ENCODE measurements around the gene RFX4. TPM values are rescaled to one million over a fixed set of nuclear protein-coding genes. Genes with fewer than 3 reads are reported as not detected.

The RFX4 gene
- total and polyA plus RNA-seq, 10 of the 15 experiments (the other 5 are each of a cell fraction or from before 2014, with no cell fraction given) = 0.02 to 0.23 TPM; not detected in 8

DNA sequence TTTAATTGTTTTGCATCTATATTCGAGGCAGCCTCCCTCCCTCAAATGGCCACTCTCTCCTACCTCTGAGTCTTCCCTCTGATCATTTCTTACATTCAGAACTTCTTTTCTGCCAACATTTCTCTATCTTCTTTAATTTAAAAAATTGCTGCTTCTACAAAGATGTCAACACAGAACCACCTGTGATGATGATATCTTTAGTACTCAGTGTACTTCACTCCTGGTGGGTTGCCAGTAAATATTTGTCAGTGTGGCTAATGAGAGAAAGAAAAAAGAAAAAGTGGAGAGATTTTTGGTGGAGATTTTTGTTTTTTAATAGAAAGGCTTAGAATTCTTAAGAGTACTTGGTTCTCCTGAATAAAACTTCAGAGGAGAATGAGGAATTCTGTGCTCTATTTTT lies 199.8 kb downstream of the RFX4 start:
- Histone ChIP-seq H3K36me3 (ENCODE audit: control insufficient read depth in 2 of 2, insufficient read depth in 2 of 2, low read length in 1 of 2) (no peaks in the 10 kb centered on the region; a peak in 3 of 4 replicates), H3K27ac (ENCODE audit: control insufficient read depth, insufficient read depth) (no peak overlapping the region), H2AFZ (ENCODE audit: control insufficient read depth, low read depth, low read length) (no peak overlapping the region), H3K79me2 (ENCODE audit: control insufficient read depth, insufficient read depth, low read length) (peaks cover 5% of the 10 kb centered on the region), H3K4me1 (ENCODE audit: control insufficient read depth, insufficient read depth, low read length) (no peaks in the 10 kb centered on the region), H3K9ac (ENCODE audit: control insufficient read depth, insufficient read depth, low read length) (no peak overlapping the region), H3K9me3 (replicated peaks; ENCODE audit: control insufficient read depth, insufficient read depth, low read length) (peaks cover 2% of the 10 kb centered on the region; the same call in 2 of the 3 replicates), H3K4me2 (ENCODE audit: control insufficient read depth, insufficient read depth) (no peak overlapping the region), H4K20me1 (ENCODE audit: control insufficient read depth, insufficient read depth) (no peaks in the 10 kb centered on the region), H3K27me3 (replicated peaks in 1 of 2; ENCODE audit: control insufficient read depth in 2 of 2, insufficient read depth in 2 of 2, low read length in 1 of 2) (no peaks in the 10 kb centered on the region), H3K4me3 (no peak overlapping the region)
- TF ChIP-seq MYC (IDR thresholded peaks at IDR 0.05; ENCODE audit: insufficient read depth, insufficient read length, insufficient replicate concordance, low read length, severe bottlenecking) (no peak), ZBTB40 (IDR thresholded peaks at IDR 0.05; ENCODE audit: borderline replicate concordance) (no peak)
- intact Hi-C loops (cut with micrococcal nuclease; ENCODE audit: unreplicated experiment) = no loop called here
- WGBS (ENCODE audit: insufficient coverage, insufficient replicate concordance, low lambda C conversion rate, missing lambda C conversion rate) = 47% methylated on average over 1 of the region's 1 CpG
- DNase-seq (ENCODE audit: low read depth, low spot score) (no peak), FAIRE-seq (no peak), ATAC-seq (no peak)
- POLR2A ChIA-PET = no interaction called here
- CTCF ChIA-PET = no interaction called here
- SMC1A ChIA-PET (ENCODE audit: uncharacterized antibody, unreplicated experiment) = interaction anchor here (0.7 kb wide), 1 partner anchor 1864 kb away, joined by 3 read pairs; no protein-coding TSS in a partner anchor
- BruUV-seq (replicated peaks) = no TSS peak
- in situ Hi-C loops (cut with MboI) = no loop called here
- RAD21 ChIA-PET (ENCODE audit: unreplicated experiment) = no interaction called here

DNA sequence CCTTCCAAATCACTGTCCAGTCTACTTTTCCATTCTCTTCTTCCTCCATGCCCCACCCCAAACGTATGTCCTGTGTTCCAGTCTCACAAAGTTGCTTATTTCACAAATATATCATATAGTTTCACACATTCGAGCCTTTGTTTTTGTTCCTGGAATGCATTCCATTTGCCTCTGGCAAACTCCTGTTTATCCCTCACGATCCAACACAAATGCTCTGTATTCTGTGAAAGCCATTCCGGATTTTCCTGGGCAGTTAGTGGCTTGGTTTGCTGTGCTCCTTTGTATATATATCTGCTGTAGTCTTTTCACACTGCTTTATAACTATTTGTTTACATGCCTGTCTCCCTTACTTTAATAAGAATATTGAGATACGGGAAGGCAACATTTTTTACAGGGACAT lies 200.7 kb downstream of the RFX4 start:
- POLR2A ChIA-PET = no interaction called here
- in situ Hi-C loops (cut with MboI) = no loop called here
- FAIRE-seq = no peak
- Histone ChIP-seq H3K4me3 (no peak overlapping the region), H3K36me3 (ENCODE audit: control insufficient read depth in 2 of 2, insufficient read depth in 2 of 2, low read length in 1 of 2) (peaks cover 0 to 1% of the 10 kb centered on the region in 2 experiments; a peak in 3 of 4 replicates), H4K20me1 (ENCODE audit: control insufficient read depth, insufficient read depth) (no peaks in the 10 kb centered on the region), H3K27ac (ENCODE audit: control insufficient read depth, insufficient read depth) (no peak overlapping the region), H2AFZ (ENCODE audit: control insufficient read depth, low read depth, low read length) (no peak overlapping the region), H3K4me2 (ENCODE audit: control insufficient read depth, insufficient read depth) (no peak overlapping the region; the same call in 1 of the 2 replicates), H3K27me3 (replicated peaks in 1 of 2; ENCODE audit: control insufficient read depth in 2 of 2, insufficient read depth in 2 of 2, low read length in 1 of 2) (no peaks in the 10 kb centered on the region), H3K9me3 (replicated peaks; ENCODE audit: control insufficient read depth, insufficient read depth, low read length) (peaks cover 4% of the 10 kb centered on the region; the same call in 2 of the 3 replicates), H3K9ac (ENCODE audit: control insufficient read depth, insufficient read depth, low read length) (no peak overlapping the region), H3K4me1 (ENCODE audit: control insufficient read depth, insufficient read depth, low read length) (no peaks in the 10 kb centered on the region), H3K79me2 (ENCODE audit: control insufficient read depth, insufficient read depth, low read length) (peaks cover 3% of the 10 kb centered on the region)
- no peak for ATAC-seq
- CTCF ChIA-PET = no interaction called here
- intact Hi-C loops (cut with micrococcal nuclease; ENCODE audit: unreplicated experiment) = no loop called here
- DNase-seq (ENCODE audit: low read depth, low spot score) = no peak
- BruUV-seq (replicated peaks) = no TSS peak
- SMC1A ChIA-PET (ENCODE audit: uncharacterized antibody, unreplicated experiment) = no interaction called here
- RAD21 ChIA-PET (ENCODE audit: unreplicated experiment) = no interaction called here
- WGBS (ENCODE audit: insufficient coverage, insufficient replicate concordance, low lambda C conversion rate, missing lambda C conversion rate) = 98% methylated on average over 5 of the region's 5 CpGs
- TF ChIP-seq ZBED1 (IDR thresholded peaks at IDR 0.05; ENCODE audit: borderline replicate concordance) (no peak), CBFB (IDR thresholded peaks at IDR 0.05; ENCODE audit: low read depth) (no peak), EED (IDR thresholded peaks at IDR 0.05; ENCODE audit: low read depth) (no peak), BHLHE40 (IDR thresholded peaks at IDR 0.05; ENCODE audit: borderline replicate concordance in 1 of 2, low read depth in 2 of 2, low read length in 1 of 2) (no peak), MTA2 (IDR thresholded peaks at IDR 0.05; ENCODE audit: low read depth) (no peak), POLR2AphosphoS5 (IDR thresholded peaks at IDR 0.05; ENCODE audit: low read length) (no peak), REST (IDR thresholded peaks at IDR 0.05; ENCODE audit: low read depth, low read length) (no peak), SIX5 (IDR thresholded peaks at IDR 0.05; ENCODE audit: low read depth, low read length, severe bottlenecking) (no peak)

All from GM12878 (cell line).